K562 (cell line): Measurements from ENCODE around the gene TNFAIP1. TPM values are rescaled to one million over a fixed set of nuclear protein-coding genes. Genes with fewer than 3 reads are reported as not detected.

Source experiments
- ATAC-seq: fragments of 200-7000 bp; cut with Tn5 transposase; 3 replicates; pipeline ENCODE4 v1.9.1; 2020; ENCODE audit warnings: moderate library complexity
- BruUV-seq: library from RNA; stranded (reverse); fragments of 400-500 nt; replicated peaks from 2 replicates; lab custom pipeline; 2021; lab: Mats Ljungman, UMichigan
- CTCF ChIA-PET: fragments of 300-600 bp; formaldehyde crosslinking; extraction: SDS; loops from one replicate; lab custom pipeline; 2021; ENCODE audit warnings: low intra/inter-chr PET ratio; lab: Yijun Ruan, JAX
- POLR2A ChIA-PET: fragments of 300-600, 350-650 bp; sonication (Branson Sonifier 250); formaldehyde crosslinking; extraction: SDS; loops from one replicate; lab custom pipeline; 2021; ENCODE audit warnings: antibody characterized with exemption, inconsistent platforms; lab: Yijun Ruan, JAX
- DNase-seq, 4 experiments: peaks; one replicate each; pipeline versions ENCODE4 v3.0.0 to v3.0.0-alpha.2; 2011 to 2018; ENCODE audit warnings: low spot score in 3 of 4, mixed read lengths in 3 of 4; ENCODE audit errors: extremely low read depth in 1 of 4
- FAIRE-seq: peaks from 2 replicates; lab custom pipeline; 2011; peaks lifted over from hg19 to GRCh38; lab: Jason Lieb, UNC
- H2AFZ ChIP-seq: 2 replicates; pipeline ENCODE4 v1.6.0; 2011; ENCODE audit warnings: low read depth, low read length, control low read depth, inconsistent platforms
- H3K27ac ChIP-seq: fragments of 200-600 bp; 3 replicates; pipeline ENCODE4 v1.8.0; 2011; ENCODE audit warnings: low read depth, mild to moderate bottlenecking, control low read depth, inconsistent platforms, low read length, moderate library complexity, mixed read lengths; ENCODE audit errors: extremely low read depth
- H3K27me3 ChIP-seq, 2 experiments: fragments of 300-600 bp in 1 of 2; 2 replicates in 1 of 2; 3 replicates in 1 of 2; pipeline versions ENCODE4 v1.6.0 to v1.8.0; 2011; ENCODE audit warnings: inconsistent platforms in 2 of 2, low read length in 2 of 2, mild to moderate bottlenecking in 1 of 2, mixed read lengths in 1 of 2, moderate library complexity in 1 of 2; ENCODE audit not compliant: control insufficient read depth in 2 of 2, insufficient read depth in 2 of 2
- H3K36me3 ChIP-seq: fragments of 300-600 bp; 3 replicates; pipeline ENCODE4 v1.8.0; 2011; ENCODE audit warnings: mild to moderate bottlenecking, low read length, inconsistent platforms; ENCODE audit not compliant: control insufficient read depth, insufficient read depth
- H3K4me1 ChIP-seq, 2 experiments: fragments of 200-600 bp in 1 of 2; replicated peaks in 1 of 2; 2 replicates in 1 of 2; 3 replicates in 1 of 2; pipeline versions ENCODE4 v1.5.1 to v1.8.0; 2011; ENCODE audit warnings: inconsistent platforms in 2 of 2, low read length in 2 of 2, mild to moderate bottlenecking in 1 of 2, mixed read lengths in 1 of 2, moderate library complexity in 1 of 2; ENCODE audit not compliant: control insufficient read depth in 2 of 2, insufficient read depth in 2 of 2
- H3K4me2 ChIP-seq: 2 replicates; pipeline ENCODE4 v1.6.1; 2011; ENCODE audit warnings: low read length, control low read depth, inconsistent platforms, mixed read lengths; ENCODE audit not compliant: insufficient read depth
- H3K4me3 ChIP-seq: fragments of 200-600 bp; sonication (generic), shearing (Covaris generic); 2 replicates; pipeline ENCODE4 v1.5.1; 2016; ENCODE audit warnings: control low read depth, inconsistent platforms
- H3K79me2 ChIP-seq: fragments of 200-600 bp; 3 replicates; pipeline ENCODE4 v1.8.0; 2011; ENCODE audit warnings: low read length, inconsistent platforms; ENCODE audit not compliant: control insufficient read depth, insufficient read depth
- H3K9ac ChIP-seq, 2 experiments: 2 replicates each; pipeline versions ENCODE4 v1.6.0 to v1.6.1; 2011; ENCODE audit warnings: low read depth in 2 of 2, low read length in 2 of 2, control low read depth in 1 of 2, inconsistent platforms in 1 of 2, mild to moderate bottlenecking in 1 of 2, mixed read lengths in 1 of 2; ENCODE audit not compliant: insufficient read depth in 1 of 2
- H3K9me1 ChIP-seq: one replicate; pipeline ENCODE4 v1.6.0; 2011; ENCODE audit warnings: inconsistent platforms, mild to moderate bottlenecking, low read length, moderate library complexity; ENCODE audit not compliant: control insufficient read depth, insufficient read depth
- H3K9me3 ChIP-seq: replicated peaks from 2 replicates; pipeline ENCODE4 v1.5.1; 2011; ENCODE audit warnings: low read depth, low read length, inconsistent platforms; ENCODE audit not compliant: control insufficient read depth, insufficient read depth
- H4K20me1 ChIP-seq: replicated peaks from 2 replicates; pipeline ENCODE4 v1.6.1; 2011; ENCODE audit warnings: low read length, inconsistent platforms, mixed read lengths; ENCODE audit not compliant: control insufficient read depth, insufficient read depth
- FOXP1 ChIP-seq: sonication (generic); formaldehyde crosslinking; IDR thresholded peaks from 2 replicates; pipeline ENCODE4 v1.8.0; 2022; ENCODE audit warnings: mild to moderate bottlenecking, missing genetic modification reagents
- NCOA6 ChIP-seq: fragments of 450-650 bp; IDR thresholded peaks from 2 replicates; pipeline ENCODE4 v1.6.1; 2017; ENCODE audit warnings: mild to moderate bottlenecking
- TBL1XR1 ChIP-seq, 2 experiments: IDR thresholded peaks; 2 replicates each; pipeline ENCODE4 v1.6.1; 2012; ENCODE audit warnings: improper control_type of control experiment in 2 of 2, low read length in 2 of 2, mild to moderate bottlenecking in 1 of 2
- ZBTB8A ChIP-seq: fragments of 450-650 bp; IDR thresholded peaks from 2 replicates; pipeline ENCODE4 v1.6.1; 2018; ENCODE audit warnings: mild to moderate bottlenecking, moderate library complexity; ENCODE audit not compliant: partially characterized antibody
- WGBS: fragments of 100-300 bp; shearing (Covaris generic); methylation state at CpG from one replicate; pipeline ENCODE4 v1.1.6; 2016; ENCODE audit warnings: low coverage, mixed read lengths; ENCODE audit not compliant: insufficient coverage; ENCODE audit errors: missing lambda C conversion rate; 5-methylcytosine and 5-hydroxymethylcytosine counted together
- in situ Hi-C: fragments of 300-500 bp; cut with MboI; formaldehyde crosslinking; loops from 4 replicates; pipeline ENCODE4 v1.15.0; 2018; ENCODE audit warnings: inconsistent platforms, mixed read lengths
- intact Hi-C: fragments of 100-400 bp; cut with micrococcal nuclease; formaldehyde crosslinking; loops from 2 replicates; pipeline ENCODE4 v1.14.2; 2022
- polyA plus RNA-seq, 8 experiments: library from polyadenylated mRNA; depleted of rRNA in 4 of 8; stranded (reverse) in 5 of 8; unstranded in 3 of 8; fragments of >200 nt; fragmentation: Nextera tagmentation in 2 of 8; fragmentation: Illumina TruSeq in 1 of 8; extraction: Ambion mirVana in 2 of 8; extraction: Trizol in 1 of 8; gene quantifications; 2 replicates each; pipeline versions ENCODE4 v1.2.1 to v1.2.3, GENCODE V29; 2011 to 2014; ENCODE audit warnings: inconsistent platforms in 1 of 8, missing spikeins in 1 of 8
- total RNA-seq, 7 experiments: library from RNA; depleted of rRNA in 6 of 7; stranded (reverse); fragments of >200 nt in 6 of 7; fragmentation: Illumina TruSeq in 2 of 7; extraction: Trizol in 2 of 7; gene quantifications; 2 replicates each; pipeline versions ENCODE4 v1.2.1 to v1.2.3, GENCODE V29; 2011 to 2021; ENCODE audit warnings: low replicate concordance in 1 of 7
- TF ChIP-seq, protein P1 (sequence below), 2 experiments: fragments of 150-350 bp in 1 of 2; IDR thresholded peaks; 2 replicates each; pipeline ENCODE4 v1.6.1; 2012 to 2016; ENCODE audit warnings: low read depth in 2 of 2, low read length in 2 of 2, mild to moderate bottlenecking in 1 of 2, moderate library complexity in 1 of 2

Gene TNFAIP1
- total and polyA plus RNA-seq, 9 of the 15 experiments (the other 6 are each of a cell fraction or from before 2014, with no cell fraction given) = 2.1 to 20.1 (median 8.2) TPM

DNA sequence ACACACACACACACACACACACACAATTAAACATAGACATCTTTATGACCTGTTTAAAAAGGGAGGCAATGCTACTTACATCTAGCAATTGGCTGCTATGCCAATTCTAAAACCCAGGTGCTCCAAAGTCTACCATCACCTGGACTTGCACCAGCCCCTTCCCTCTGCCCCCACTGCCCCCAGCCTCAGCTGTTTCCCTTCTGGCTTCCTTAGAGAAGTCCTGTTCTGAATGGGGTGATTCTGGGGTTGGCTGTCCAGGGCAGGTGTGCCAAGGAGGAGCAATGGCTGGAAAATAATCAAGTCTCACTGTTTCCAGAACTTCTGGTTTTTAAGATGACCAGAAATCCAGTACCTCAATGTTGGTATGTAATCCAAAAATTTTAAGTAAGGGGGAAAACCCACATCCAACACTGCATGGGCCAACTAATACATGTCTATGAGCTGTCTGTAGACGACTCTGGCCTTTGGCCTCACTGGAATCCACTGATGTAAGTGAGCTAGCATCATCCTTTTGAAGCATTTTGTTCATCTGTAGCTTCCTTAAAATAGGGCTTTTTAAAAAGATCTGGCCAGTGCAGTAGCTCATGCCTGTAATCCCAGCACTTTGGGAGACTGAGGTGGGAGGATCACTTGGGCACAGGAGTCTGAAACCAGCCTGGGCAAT, 2.3 kb upstream of the TNFAIP1 start:
- no peaks in the 10 kb centered on the region for H3K9me3 ChIP-seq
- TF ChIP-seq, protein P1, sequence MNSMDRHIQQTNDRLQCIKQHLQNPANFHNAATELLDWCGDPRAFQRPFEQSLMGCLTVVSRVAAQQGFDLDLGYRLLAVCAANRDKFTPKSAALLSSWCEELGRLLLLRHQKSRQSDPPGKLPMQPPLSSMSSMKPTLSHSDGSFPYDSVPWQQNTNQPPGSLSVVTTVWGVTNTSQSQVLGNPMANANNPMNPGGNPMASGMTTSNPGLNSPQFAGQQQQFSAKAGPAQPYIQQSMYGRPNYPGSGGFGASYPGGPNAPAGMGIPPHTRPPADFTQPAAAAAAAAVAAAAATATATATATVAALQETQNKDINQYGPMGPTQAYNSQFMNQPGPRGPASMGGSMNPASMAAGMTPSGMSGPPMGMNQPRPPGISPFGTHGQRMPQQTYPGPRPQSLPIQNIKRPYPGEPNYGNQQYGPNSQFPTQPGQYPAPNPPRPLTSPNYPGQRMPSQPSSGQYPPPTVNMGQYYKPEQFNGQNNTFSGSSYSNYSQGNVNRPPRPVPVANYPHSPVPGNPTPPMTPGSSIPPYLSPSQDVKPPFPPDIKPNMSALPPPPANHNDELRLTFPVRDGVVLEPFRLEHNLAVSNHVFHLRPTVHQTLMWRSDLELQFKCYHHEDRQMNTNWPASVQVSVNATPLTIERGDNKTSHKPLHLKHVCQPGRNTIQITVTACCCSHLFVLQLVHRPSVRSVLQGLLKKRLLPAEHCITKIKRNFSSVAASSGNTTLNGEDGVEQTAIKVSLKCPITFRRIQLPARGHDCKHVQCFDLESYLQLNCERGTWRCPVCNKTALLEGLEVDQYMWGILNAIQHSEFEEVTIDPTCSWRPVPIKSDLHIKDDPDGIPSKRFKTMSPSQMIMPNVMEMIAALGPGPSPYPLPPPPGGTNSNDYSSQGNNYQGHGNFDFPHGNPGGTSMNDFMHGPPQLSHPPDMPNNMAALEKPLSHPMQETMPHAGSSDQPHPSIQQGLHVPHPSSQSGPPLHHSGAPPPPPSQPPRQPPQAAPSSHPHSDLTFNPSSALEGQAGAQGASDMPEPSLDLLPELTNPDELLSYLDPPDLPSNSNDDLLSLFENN (IDR thresholded peaks at IDR 0.05; ENCODE audit: low read depth in 2 of 2, low read length in 2 of 2) = no peak
- TF ChIP-seq FOXP1 = no peak
- no peak for TF ChIP-seq TBL1XR1 (IDR thresholded peaks at IDR 0.05; ENCODE audit: low read length in 2 of 2)
- no peak for TF ChIP-seq NCOA6
- TF ChIP-seq ZBTB8A = no peak
- in situ Hi-C loops = no loop called here

More for the DNA sequence above, 2.3 kb upstream of the TNFAIP1 start:
- WGBS = 13% methylated on average over 1 of the region's 1 CpG
- Histone ChIP-seq H4K20me1 (peaks cover 14% of the 10 kb centered on the region), H3K9me1 (no peaks in the 10 kb centered on the region), H3K4me3 (no peak overlapping the region), H3K36me3 (peaks cover 29% of the 10 kb centered on the region), H3K4me2 (no peak overlapping the region), H3K79me2 (peaks cover 33% of the 10 kb centered on the region), H3K27me3 (no peaks in the 10 kb centered on the region), H3K4me1 (peaks cover 17 to 19% of the 10 kb centered on the region in 2 experiments; a peak in 4 of 5 replicates), H3K9ac (no peak overlapping the region), H2AFZ (no peak overlapping the region), H3K27ac (no peak overlapping the region)
- ChIA-PET POLR2A (interaction anchor here (0.6 to 6.5 kb wide), 5 partner anchors 15 to 369 kb away, joined by 3 to 62 read pairs (median 3); partner anchors contain the start of genes POLDIP2 and TMEM97), CTCF (no interaction called here)
- DNase-seq (no peak), ATAC-seq (no peak), FAIRE-seq (no peak)
- intact Hi-C loops = no loop called here
- BruUV-seq = no TSS peak
